Activated CD8-positive, alpha-beta memory T cell treated with anti-CD3 and anti-CD28 coated beads for 1 hour (primary cell): ENCODE results near the gene FAM13B.
"Not testable (repeated sequence)": the region's sequence is repeated elsewhere in the genome, so short reads cannot be mapped to it uniquely, and the experiment has no call there.

Experiments used
- DNase-seq, 2 donors: peaks; one replicate each; pipeline ENCODE4 v3.0.0-alpha.2; 2020; ENCODE audit warnings: low read depth in 1 of 2; ENCODE audit errors: extremely low read depth in 1 of 2

Gene FAM13B

DNA sequence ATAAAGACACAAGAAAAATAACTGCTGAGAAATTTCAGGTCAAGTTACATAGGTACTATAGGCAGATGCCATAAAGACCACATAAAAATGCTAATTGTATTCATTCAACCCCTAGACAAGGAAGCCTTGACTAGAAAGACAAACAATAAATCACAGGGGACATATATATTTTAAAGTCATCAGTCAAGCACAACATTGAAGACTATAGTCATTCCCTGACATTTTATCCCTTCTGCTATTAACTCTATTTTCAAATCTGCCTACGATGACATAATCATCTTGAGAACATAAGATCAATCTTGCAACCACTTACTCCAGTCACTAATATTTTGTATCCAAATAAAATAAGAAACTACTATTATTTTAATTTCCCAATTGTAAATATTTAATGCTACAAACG is 38.3 kb downstream of the FAM13B start:
- DNase-seq: no peak

DNA sequence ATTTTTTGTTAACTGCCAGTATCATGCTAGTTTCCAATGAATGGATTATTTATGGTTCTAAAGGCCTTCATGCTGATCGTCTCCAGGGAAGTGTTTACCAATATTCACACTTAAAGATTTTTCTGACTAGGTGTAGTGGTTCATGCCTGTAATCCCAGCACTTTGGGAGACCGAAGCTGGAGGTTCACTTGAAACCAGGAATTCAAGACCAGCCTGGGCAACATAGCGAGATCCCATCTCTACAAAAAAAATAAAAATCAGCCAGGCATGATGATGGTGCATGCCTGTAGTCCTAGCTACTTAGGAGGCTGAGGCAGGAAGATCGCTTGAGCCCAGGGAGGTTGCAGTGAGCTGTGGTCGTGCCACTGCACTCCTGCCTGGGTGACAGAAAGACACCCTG is 43.5 kb downstream of the FAM13B start:
- no peak for DNase-seq

DNA sequence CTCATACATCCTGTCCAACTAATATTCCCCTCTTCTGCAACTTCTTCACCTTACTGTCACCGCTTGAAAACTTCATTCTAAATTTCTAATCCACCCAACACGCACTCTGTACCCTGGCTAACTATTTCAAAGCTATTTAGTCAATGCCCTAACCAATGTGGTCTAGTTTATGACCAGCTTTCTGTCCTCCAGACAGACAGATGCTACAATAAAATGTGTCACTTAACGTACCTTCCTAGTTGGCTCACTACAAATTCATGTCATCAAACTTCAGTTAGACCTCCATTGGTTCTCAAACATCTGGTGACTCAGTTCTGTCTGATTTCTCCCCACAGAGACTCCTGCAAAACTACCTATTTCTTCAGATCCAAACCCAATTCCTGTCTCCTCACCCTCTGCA is 57.7 kb downstream of the FAM13B start:
- no peak for DNase-seq

DNA sequence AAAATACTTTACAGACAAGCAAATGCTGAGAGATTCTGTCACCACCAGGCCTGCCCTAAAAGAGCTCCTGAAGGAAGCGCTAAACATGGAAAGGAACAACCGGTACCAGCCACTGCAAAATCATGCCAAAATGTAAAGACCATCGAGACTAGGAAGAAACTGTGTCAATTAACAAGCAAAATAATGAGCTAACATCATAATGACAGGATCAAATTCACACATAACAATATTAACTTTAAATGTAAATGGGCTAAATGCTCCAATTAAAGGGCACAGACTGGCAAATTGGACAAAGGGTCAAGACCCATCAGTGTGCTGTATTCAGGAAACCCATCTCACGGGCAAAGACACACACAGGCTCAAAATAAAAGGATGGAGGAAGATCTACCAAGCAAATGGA is 62.5 kb downstream of the FAM13B start:
- DNase-seq: not testable (repeated sequence)

DNA sequence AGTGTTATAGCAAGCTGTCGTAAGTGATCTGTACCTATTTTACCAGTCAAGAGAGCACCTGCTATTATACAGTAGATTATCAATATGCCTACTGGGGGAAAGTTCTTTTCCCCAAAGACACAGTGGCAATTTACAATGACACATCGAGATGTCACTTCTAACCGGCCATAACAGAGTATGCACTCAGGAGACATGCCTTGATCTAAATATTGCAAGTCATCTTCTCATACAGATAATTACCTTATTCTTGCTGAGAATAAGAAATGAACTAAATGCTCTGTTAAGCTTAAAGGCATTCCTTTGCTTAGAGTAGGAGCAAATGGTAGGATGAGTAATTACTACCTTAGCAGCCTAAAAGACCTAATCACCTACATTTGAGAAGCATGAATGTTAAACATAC is 72.1 kb downstream of the FAM13B start:
- no peak for DNase-seq

DNA sequence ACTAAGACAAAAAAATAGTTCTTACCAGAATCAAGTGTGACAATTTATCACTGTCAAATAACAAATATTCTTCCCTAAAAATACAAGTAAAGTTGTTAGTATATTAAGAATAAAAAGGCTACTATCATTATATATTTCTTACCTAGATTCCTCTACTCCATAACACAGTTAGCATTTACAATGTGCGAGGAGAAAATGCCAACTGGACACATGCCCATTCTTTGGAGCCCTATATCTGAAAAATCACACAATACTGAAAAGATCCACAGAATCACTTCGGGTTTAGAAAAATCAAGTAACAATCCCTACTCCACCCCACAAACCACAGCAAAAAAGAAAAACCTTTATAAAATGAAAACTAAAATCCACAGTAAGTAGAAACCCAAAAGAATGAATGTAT is 72.7 kb downstream of the FAM13B start:
- no peak for DNase-seq

DNA sequence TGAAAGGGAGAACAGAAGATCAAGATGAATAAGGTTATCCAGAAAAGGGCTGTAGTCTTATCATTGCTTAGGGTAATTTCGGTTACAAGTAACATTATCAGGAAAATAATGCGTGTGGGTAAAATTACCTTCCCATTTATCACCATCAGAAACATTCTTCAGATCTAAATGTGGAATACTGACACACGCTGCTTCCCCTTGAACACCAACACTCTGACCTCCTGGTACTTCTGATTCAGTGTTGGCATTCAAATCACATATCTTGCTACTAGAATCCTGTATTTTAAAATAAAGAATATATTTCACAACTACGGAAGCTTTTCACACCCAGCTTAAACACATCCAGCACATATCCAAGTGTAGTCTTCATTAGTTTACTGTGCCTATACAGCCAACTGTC is 73.4 kb downstream of the FAM13B start:
- DNase-seq: no peak

DNA sequence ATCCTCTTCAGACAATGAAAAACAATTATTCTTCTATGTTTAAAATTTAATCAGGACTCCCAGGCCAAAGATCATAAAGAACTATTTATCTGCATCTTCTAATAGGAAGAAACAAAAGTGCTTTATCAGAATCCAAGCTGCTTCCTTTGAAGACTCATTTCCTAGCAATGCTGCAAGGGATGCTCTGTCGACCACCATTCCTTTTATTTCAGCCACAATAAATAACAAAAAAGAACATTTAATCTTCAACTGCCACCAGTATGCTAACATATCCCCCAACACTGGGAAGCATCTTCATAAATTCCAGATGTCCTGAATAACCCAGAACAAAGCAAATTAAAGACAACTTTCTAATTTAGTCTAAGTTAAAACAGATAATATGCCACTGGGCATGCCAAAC is 74.9 kb downstream of the FAM13B start:
- DNase-seq: no peak

DNA sequence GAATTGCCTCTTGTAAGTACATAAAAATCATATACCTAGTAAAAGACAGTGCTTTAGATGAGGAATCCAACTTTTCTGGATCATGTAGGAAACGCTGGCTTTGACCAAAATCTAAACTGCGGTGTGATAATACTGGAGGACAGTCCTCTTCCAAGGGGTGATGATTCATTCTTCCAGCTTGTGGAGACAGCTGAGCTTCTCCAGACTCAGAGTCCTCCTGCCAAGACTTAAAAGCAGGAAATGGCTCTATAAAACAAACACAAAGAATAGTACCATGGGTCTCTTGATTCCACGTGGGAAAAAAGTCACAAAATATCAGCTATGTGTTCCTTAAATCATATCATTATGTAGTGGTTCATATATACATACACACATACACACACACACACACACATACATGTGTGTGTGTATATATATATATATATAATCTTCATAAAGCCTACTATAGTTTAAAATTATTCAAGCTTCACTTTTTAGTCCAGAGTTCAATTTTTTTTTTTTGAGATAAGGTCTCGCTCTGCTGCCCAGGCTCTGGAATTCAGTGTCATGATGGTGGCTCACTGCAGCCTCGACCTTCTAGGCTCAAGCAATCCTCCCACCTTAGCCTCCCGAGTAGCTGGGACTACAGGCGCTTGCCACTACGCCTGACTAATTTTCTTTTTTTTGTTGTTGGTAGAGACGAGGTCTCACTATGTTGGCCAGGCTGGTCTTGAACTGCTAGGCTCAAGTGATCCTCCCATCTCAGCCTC is 78.6 kb downstream of the FAM13B start:
- DNase-seq: no peak

DNA sequence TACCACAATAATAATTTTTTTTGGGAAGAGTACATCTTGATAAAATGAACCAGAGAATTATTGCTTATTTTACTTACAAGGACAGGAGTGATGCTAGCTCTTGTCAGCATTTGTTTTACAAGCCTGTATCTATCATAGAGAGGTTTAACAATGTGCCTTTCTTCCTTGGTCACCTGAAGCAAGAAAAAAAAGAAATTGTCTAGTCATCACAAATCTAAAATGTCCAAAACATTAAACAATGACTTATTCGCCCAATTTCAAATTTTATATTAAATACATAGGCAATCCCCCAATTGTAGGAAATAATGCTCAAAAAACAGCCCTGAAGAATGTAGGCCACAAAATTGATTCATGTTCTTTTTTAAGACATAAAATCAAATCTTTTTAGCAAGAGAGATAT is 87.1 kb downstream of the FAM13B start:
- DNase-seq: no peak

DNA sequence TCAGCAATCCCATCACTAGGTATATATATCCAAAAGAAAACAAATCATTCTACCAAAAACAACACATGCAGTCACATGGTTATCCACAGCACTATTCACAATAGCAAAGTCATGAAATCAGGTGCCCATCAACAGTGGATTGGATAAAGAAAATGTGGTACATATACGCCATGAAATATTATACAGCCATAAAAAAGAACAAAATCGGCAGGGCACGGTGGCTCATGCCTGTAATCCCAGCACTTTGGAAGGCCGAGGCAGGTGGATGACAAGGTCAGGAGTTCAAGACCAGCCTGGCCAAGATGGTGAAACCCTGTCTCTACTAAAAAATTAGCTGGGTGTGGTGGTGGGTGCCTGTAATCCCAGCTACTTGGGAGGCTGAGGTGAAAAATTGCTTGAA is 88.6 kb downstream of the FAM13B start:
- not testable (repeated sequence) for DNase-seq

DNA sequence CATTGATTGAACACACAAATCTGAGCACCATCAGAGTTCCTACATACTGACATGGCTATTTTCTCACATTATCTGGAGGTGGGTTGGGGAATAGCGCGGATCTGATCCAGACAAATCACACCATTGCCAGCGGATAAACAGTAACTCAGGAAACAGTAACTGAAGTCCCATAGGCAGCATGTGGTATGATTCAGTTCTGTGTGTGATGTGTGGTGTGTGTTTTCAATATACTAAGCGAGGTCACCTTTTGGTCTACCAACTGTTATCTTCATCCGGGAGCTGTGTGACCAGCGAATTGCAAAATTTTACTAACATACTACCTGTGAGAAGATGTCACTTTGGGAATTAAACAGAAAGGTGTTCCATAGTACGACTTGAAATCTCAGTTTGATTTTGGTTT is 93.5 kb downstream of the FAM13B start:
- no peak for DNase-seq

DNA sequence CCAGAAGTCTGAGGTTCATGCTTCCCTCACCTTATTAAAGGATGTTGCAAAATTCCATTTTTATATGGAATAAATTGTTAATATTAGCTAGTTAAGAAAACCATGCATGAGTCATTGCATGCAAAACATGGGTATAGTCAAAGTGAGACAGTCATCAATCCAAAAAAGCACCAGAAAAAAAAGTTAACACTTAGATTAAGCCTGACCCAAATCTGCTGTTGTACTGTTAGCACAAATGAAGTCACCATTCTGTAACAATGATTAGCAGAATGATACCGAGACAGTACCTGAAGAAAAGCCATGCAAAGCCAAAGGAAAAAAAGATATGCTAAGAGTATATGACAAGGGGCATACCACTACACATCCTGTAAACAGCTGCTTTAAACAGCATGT is 94.1 kb downstream of the FAM13B start:
- DNase-seq: no peak

DNA sequence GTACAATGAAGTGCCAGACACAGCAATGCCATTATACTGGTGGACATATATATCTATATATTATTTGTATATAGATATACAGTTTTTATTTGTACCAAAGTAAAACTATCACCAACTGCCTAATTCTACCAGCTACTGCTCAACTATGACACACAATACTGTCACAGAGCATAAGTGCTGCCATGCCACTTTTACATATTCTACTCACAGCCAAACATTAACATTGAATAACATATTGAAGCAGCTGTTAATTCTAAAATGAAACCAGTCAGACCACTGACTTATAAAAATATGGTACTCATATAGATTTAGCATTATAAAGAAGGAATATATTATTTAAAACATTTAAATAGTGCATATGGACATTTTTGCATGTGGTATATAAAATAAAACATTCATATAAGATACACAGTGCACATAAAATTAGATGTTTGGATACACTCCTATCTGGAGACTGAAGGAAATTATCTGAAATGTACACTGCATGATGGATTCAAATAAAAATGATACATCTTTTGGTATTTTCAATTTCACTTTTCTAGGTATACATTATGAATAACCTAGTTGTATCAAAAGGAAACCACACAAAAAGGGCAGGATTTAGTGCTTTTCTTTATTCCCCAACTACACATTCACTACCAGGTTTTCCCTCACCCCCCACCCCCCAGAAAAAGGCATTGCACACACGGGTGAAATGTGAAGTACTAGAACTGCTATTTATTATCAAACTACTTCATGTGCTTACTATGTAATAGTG is 94.7 kb downstream of the FAM13B start:
- no peak for DNase-seq

DNA sequence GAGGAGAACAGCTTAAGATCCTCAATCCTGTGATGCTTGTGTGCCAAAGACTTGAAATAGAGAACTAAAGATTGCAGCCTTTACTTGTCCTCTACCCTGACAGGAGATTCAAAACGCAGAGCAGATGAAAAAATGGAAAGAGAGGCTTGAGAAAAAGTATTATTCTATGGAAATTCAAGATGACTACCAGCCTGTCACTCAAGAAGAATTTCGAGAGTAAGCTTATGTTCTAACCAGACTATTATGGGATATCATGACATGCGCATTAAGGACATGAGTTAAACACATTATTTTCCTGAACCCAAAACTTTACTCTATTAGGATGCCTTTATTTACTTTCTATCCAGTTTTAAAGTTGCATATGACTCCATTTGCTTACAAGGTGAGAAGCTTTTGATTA is 97.2 kb downstream of the FAM13B start:
- no peak for DNase-seq

DNA sequence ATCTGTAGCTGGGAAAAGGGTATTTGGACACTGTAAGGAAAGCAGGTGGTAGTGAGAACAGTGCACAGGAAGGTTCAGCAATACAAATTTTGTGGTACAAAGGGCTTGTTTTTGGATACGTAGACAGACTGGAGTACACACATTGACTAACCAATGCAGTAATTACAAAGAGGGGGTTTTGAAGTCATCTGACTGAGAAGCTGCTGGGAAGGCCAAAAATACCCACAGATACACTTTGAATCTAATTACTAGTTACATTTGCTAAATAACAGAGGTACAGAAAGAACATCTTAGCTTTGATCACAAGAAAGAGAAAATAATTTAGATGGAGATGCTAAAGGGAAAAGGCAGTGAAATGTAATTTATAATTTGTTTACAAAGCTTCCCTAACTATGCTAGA is 97.7 kb downstream of the FAM13B start:
- DNase-seq: no peak

DNA sequence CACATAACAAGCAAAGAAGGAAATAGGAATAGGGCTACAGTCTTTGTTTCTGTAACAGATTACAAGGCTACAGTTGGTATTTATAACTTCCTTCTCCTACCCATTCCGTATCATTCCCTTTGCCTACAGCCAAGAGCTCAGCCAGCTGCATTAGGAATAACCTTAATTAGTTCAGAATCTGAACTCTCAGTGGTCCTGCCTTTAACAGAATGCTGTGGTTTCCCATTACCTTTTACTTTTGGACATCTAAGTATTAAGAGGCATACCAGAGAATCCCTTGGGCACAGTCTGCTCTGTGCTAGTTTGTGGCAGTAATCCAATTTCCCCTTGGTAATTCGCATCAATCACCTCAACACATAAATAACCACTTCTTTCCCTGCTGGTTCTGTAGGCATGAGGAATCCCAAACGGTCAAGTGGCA is 99.4 kb downstream of the FAM13B start:
- no peak for DNase-seq

DNA sequence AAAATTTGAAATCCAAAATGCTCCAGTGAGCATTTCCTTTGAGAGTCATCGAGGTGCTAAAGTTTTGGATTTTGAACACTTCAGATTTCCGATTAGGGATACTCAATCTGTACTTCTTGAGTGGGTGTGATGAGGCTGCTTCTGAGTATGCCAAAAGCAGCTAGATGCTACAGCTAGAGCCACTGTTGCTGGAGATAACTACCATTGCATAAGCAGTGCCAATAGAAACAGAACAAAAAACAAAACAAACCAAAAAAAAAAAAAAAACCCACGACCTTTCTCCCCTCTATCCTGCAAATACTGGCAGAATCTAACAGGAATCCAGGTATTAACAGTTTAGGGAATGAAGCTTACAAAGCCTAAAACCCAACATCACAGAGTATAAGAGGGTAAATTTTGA is 100.1 kb downstream of the FAM13B start:
- no peak for DNase-seq

DNA sequence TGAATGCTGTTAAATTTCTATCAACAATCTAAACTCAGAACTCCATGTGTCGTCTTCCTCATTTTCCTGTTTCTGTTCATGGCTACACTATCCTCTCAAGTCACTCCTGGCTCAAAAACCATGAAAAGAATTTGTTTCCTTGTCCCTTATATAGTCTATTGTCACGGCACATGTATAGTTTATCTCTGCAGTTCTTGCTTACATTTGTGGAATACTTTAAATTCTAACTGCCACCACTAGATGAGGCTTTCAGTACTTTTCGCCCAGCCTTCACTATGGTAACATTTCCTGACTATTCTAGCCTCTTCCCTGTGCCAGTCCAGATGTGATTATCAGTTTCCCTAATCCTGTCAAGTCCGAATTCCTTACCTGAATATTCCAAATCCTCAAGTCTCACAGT is 109.0 kb downstream of the FAM13B start:
- DNase-seq: no peak

DNA sequence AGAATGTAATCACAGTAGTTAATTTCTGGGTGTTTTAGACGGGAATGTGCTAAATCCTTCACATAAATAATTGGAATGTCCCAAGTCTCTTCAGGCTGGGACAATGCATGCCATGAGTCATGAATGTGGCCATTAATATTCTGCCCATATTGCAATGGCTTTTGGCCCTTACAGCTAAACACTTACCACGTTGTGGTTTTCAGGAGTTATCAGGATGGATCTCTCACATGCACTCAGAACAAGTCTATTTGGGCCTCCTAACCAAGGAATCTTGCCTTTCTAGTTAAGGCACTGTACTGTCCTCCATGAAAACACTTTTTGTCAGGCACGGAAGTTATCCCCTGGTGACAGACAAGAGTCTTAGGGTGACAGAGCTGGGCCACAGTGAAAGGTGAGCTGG is 110.9 kb downstream of the FAM13B start:
- DNase-seq: no peak

DNA sequence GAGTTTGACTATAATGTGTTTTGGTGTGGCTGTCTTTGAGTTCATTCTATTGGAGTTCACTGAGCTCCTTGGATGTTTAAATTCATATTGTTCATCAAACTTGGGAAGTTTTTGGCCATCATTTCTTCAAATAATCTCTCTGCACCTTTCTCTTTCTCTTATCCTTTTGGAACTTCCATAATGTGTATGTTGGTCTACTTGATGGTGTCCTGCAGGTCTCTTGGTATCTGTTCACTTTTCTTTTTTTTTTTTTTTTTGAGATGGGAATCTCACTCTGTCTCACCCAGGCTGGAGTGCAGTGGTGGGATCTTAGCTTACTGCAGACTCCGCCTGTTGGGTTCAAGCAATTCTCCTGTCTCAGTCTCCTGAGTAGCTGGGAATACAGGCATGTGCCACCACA is 116.0 kb downstream of the FAM13B start:
- no peak for DNase-seq

DNA sequence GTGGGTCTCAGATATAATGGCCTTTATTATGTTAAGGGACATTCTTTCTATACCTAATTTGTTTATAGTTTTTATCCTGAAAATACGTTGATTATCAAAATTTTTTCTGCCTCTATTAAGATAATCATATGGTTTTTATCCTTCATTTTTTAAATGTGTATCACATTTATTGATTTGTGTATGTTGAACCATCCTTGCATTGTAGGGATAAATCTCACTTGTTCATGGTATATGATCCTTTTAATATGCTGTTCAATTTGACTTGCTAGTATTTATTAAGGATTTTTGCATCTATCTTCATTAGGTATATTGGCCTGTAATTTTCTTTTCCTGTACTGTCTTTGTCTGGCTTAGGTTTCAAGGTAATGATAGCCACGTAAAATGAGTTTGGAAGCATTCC is 118.1 kb downstream of the FAM13B start:
- no peak for DNase-seq
